Measurements from ENCODE around the gene ADCY9. TPM values are rescaled to one million over a fixed set of nuclear protein-coding genes. Genes with fewer than 3 reads are reported as not detected.
"Not testable (repeated sequence)": the region's sequence is repeated elsewhere in the genome, so short reads cannot be mapped to it uniquely, and the experiment has no call there.

ADCY9 gene
- total RNA-seq, 1 donor from 2014 or later = 43.2 TPM

DNA sequence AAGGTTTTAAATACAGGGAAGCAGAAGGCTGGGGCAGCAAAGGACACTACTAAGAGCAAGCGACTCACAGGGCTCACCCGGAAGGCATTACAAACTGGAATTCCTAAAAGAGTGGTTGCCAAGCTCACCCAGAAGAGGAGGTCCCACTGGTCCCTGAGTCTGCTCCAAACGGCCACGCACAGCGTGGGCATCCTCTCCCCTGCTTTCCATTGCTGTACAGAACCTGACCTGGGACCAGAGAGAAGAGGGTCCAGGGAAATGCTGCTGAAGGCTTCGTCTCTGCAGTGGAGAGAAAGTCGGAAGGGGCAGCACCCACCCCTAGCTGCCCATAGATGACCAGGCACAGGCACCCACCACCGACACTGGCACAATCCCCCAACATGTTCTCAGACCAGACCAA, 67.2 kb downstream of the ADCY9 start:
- DNase-seq (no peak), ATAC-seq (no peak)
- intact Hi-C loops (cut with DNase I) = no loop called here
- no peak overlapping the region for H3K27ac ChIP-seq
- H3K9me3 ChIP-seq = no peaks in the 10 kb centered on the region
- H3K36me3 ChIP-seq = no peaks in the 10 kb centered on the region
- H3K4me3 ChIP-seq = no peak overlapping the region
- TF ChIP-seq, protein P1, sequence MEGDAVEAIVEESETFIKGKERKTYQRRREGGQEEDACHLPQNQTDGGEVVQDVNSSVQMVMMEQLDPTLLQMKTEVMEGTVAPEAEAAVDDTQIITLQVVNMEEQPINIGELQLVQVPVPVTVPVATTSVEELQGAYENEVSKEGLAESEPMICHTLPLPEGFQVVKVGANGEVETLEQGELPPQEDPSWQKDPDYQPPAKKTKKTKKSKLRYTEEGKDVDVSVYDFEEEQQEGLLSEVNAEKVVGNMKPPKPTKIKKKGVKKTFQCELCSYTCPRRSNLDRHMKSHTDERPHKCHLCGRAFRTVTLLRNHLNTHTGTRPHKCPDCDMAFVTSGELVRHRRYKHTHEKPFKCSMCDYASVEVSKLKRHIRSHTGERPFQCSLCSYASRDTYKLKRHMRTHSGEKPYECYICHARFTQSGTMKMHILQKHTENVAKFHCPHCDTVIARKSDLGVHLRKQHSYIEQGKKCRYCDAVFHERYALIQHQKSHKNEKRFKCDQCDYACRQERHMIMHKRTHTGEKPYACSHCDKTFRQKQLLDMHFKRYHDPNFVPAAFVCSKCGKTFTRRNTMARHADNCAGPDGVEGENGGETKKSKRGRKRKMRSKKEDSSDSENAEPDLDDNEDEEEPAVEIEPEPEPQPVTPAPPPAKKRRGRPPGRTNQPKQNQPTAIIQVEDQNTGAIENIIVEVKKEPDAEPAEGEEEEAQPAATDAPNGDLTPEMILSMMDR (IDR thresholded peaks at IDR 0.05) = no peak
- no peaks in the 10 kb centered on the region for H3K27me3 ChIP-seq (ENCODE audit: low read depth)
- peaks cover 41% of the 10 kb centered on the region for H3K4me1 ChIP-seq

DNA sequence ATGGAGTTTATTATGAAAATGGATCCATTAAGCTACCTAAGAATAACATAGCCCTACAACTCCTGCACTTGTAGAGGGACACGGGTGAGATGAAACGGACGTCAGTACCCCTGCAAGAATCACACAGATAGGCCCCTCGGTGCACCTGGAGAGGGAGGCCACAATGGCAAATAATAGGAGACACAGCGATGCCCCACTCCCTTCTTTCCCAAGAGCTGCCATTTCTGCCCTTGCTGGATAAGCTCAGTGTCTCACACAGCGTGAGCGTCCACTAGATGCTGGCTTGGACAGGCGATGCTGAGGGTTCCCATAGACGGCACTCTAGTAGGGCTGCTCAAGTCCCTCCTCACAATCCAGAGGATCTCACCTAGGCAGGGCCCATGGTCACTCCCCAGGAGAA, 67.8 kb downstream of the ADCY9 start:
- Histone ChIP-seq H3K4me1 (peaks cover 38% of the 10 kb centered on the region), H3K4me3 (no peak overlapping the region), H3K27ac (no peak overlapping the region), H3K9me3 (no peaks in the 10 kb centered on the region), H3K27me3 (ENCODE audit: low read depth) (no peaks in the 10 kb centered on the region), H3K36me3 (no peaks in the 10 kb centered on the region)
- intact Hi-C loops (cut with DNase I) = no loop called here
- DNase-seq (no peak), ATAC-seq (no peak)
- TF ChIP-seq, protein P1 (IDR thresholded peaks at IDR 0.05) = no peak

DNA sequence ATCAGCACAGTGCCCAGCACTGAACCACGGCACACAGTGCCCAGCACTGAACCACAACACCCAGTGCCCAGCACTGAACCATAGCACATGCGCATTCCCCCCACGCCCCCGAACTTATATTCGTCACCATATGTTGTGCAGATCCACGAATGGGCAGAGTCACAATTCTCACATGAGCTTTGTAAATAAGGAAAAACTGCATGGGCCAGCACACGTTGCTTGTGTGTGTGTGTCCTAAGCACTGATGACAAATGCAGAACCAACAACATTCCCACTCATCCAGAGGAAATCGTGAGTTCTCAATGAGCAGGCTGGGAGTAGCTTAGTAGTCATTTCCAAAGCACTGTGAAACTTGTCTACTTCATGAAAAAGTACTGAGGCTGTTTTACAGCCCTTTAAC, 70.0 kb downstream of the ADCY9 start:
- Histone ChIP-seq H3K27me3 (ENCODE audit: low read depth) (no peaks in the 10 kb centered on the region), H3K9me3 (no peaks in the 10 kb centered on the region), H3K36me3 (no peaks in the 10 kb centered on the region), H3K27ac (no peak overlapping the region), H3K4me1 (peaks cover 15% of the 10 kb centered on the region), H3K4me3 (no peak overlapping the region)
- no peak for ATAC-seq
- intact Hi-C loops (cut with DNase I) = no loop called here
- no peak for DNase-seq
- TF ChIP-seq, protein P1 (IDR thresholded peaks at IDR 0.05) = no peak

DNA sequence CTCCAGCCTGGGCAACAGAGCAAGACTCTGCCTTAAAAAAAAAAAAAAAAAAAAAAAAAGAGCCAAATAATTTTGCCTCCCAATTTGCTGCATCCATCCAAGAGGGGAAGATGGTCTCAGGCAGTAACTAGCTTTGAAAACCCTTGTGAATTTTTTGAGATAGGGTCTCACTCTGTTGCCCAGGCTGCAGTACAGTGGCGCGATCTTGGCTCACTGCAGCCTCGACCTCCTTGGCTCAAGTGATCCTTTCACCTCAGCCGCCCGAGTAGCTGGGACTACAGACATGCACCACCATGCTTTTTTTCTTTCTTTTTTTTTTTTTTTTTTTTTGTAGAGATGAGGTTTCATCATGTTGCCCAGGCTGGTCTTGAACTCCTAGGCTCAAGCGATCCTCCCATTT, 70.7 kb downstream of the ADCY9 start:
- H3K4me1 ChIP-seq = peaks cover 15% of the 10 kb centered on the region
- H3K9me3 ChIP-seq; H3K27ac ChIP-seq; intact Hi-C loops (cut with DNase I); H3K27me3 ChIP-seq (ENCODE audit: low read depth); H3K4me3 ChIP-seq; ATAC-seq; DNase-seq; H3K36me3 ChIP-seq: not testable (repeated sequence)

DNA sequence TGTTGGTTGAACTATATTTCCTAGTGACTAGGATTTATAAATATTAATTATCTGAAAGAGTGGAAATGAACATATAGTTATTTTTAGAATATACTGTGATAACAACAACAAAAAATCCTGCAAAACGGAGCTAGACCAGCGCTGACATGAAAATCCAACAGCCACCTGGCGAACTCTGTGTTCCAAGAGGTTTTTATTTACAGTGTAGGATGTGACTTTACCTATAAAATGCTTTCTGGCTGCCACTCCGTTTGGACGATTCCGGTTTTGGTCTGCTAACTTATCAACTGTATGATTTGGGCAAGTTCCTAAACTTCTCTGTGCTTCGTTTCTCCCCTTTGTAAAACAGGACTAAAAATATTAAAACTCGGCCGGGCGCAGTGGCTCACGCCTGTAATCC, 73.7 kb downstream of the ADCY9 start:
- Histone ChIP-seq H3K36me3 (no peaks in the 10 kb centered on the region), H3K4me1 (peaks cover 15% of the 10 kb centered on the region), H3K9me3 (no peaks in the 10 kb centered on the region), H3K4me3 (no peak overlapping the region), H3K27me3 (ENCODE audit: low read depth) (no peaks in the 10 kb centered on the region), H3K27ac (no peak overlapping the region)
- DNase-seq (no peak), ATAC-seq (no peak)
- TF ChIP-seq, protein P1 (IDR thresholded peaks at IDR 0.05) = no peak
- intact Hi-C loops (cut with DNase I) = no loop called here

DNA sequence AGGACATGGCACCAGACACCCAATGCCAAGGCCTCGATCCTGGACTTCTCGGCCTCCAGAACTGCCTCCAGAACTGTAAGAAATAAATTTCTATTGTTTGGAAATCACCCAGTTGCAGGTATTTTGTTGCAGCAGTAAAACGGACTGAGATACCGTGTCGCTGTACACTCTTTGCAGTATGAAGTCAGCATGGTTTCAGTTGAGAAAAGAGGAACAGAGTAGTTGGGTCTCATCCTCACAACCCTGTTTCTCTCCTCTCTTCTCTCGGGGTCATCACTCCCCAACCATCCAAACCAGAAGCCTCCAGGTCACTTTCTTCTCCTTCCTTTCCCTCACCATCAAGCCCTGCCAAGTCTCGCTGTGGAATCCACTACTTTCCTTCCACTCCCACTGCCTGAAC, 77.8 kb downstream of the ADCY9 start:
- intact Hi-C loops (cut with DNase I) = no loop called here
- no peaks in the 10 kb centered on the region for H3K36me3 ChIP-seq
- H3K27ac ChIP-seq = no peak overlapping the region
- TF ChIP-seq, protein P1 (IDR thresholded peaks at IDR 0.05) = no peak
- ATAC-seq (no peak), DNase-seq (no peak)
- H3K9me3 ChIP-seq = no peaks in the 10 kb centered on the region
- no peaks in the 10 kb centered on the region for H3K4me1 ChIP-seq
- no peak overlapping the region for H3K4me3 ChIP-seq
- no peaks in the 10 kb centered on the region for H3K27me3 ChIP-seq (ENCODE audit: low read depth)

DNA sequence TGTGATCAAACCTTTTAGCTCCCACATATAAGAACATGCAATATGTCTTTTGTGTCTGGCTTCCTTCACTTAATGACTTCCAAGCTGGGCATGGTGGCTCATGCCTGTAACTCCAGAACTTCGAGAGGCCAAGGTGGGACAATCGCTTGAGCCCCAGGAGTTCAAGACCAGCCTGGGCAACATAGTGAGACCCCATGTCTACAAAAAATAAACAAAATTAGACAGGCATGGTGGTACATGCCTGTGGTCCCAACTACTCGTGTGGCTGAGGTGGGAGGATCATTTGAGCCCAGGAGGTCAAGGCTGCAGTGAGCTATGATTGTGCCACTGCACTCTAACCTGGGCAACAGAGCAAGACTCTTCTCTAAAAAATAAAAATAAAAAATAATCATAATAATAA, 79.3 kb downstream of the ADCY9 start:
- H3K4me1 ChIP-seq; H3K27ac ChIP-seq; H3K9me3 ChIP-seq; ATAC-seq; H3K27me3 ChIP-seq (ENCODE audit: low read depth); H3K36me3 ChIP-seq; intact Hi-C loops (cut with DNase I); DNase-seq; H3K4me3 ChIP-seq: not testable (repeated sequence)
